Choroid plexus epithelial cell (primary cell): Measurements from ENCODE around the gene PRKG1.
A peak's percentile ranks its signal among the peaks of the same experiment; 100 is the strongest.

Source experiments
- DNase-seq: peaks from one replicate; pipeline ENCODE4 v3.0.0-alpha.2; 2010; ENCODE audit warnings: low read depth
- H3K4me3 ChIP-seq: 2 replicates; pipeline ENCODE4 v1.5.1; 2011; ENCODE audit warnings: low read depth, mild to moderate bottlenecking, control low read depth, low read length, moderate library complexity
- CTCF ChIP-seq: conservative IDR thresholded peaks from 2 replicates; pipeline ENCODE4 v1.5.1; 2011; ENCODE audit warnings: low read depth, mild to moderate bottlenecking, control low read depth, inconsistent platforms, low read length, moderate library complexity

PRKG1 gene

GRCh38 chr10:51507476-51507875 lies 433.2 kb downstream of the PRKG1 start:
- DNase-seq, result no peak
- H3K4me3 ChIP-seq, result no peak overlapping the region
- TF ChIP-seq CTCF, result no peak

- DNase-seq, result no peak
- no peak for TF ChIP-seq CTCF
- no peak overlapping the region for H3K4me3 ChIP-seq
Measured at GRCh38 chr10:51508156-51508555, 433.9 kb downstream of the PRKG1 start.

- H3K4me3 ChIP-seq, result no peak overlapping the region
- no peak for TF ChIP-seq CTCF
- DNase-seq, result peak; percentile 44
Measured at GRCh38 chr10:51510231-51510630, 435.9 kb downstream of the PRKG1 start.

GRCh38 chr10:51521605-51522004 lies 447.3 kb downstream of the PRKG1 start:
- H3K4me3 ChIP-seq, result no peak overlapping the region
- TF ChIP-seq CTCF, result no peak
- no peak for DNase-seq

GRCh38 chr10:51522858-51523257 lies 448.6 kb downstream of the PRKG1 start:
- DNase-seq, result peak; percentile 23
- H3K4me3 ChIP-seq, result no peak overlapping the region
- TF ChIP-seq CTCF, result no peak

GRCh38 chr10:51523440-51523839 lies 449.2 kb downstream of the PRKG1 start:
- H3K4me3 ChIP-seq, result no peak overlapping the region

GRCh38 chr10:51524041-51524440 lies 449.8 kb downstream of the PRKG1 start:
- no peak for TF ChIP-seq CTCF
- DNase-seq, result peak; percentile 23
- no peak overlapping the region for H3K4me3 ChIP-seq

More at GRCh38 chr10:51523440-51523839, 449.2 kb downstream of the PRKG1 start:
- no peak for DNase-seq
- no peak for TF ChIP-seq CTCF
